Tibial nerve (tissue), 4 donors: ENCODE data around the gene CD151.

Experiments used
- CTCF ChIP-seq, 5 experiments: fragments of 200-600 bp in 3 of 5; fragments of 450-650 bp in 2 of 5; sonication (generic) in 3 of 5; IDR thresholded peaks; one replicate each; pipeline ENCODE4 v1.5.1; 2016 to 2019; ENCODE audit warnings: antibody characterized with exemption in 5 of 5, mild to moderate bottlenecking in 3 of 5, moderate library complexity in 2 of 5
- EP300 ChIP-seq, 2 donors: sonication (generic); formaldehyde crosslinking; IDR thresholded peaks; one replicate each; pipeline ENCODE4 v1.6.1; 2017; ENCODE audit warnings: antibody characterized with exemption in 2 of 2, mild to moderate bottlenecking in 1 of 2
- POLR2A ChIP-seq, 2 donors: fragments of 450-650 bp; IDR thresholded peaks; one replicate each; pipeline ENCODE4 v1.6.1; 2017; ENCODE audit warnings: antibody characterized with exemption in 2 of 2, mild to moderate bottlenecking in 2 of 2, moderate library complexity in 2 of 2

DNA sequence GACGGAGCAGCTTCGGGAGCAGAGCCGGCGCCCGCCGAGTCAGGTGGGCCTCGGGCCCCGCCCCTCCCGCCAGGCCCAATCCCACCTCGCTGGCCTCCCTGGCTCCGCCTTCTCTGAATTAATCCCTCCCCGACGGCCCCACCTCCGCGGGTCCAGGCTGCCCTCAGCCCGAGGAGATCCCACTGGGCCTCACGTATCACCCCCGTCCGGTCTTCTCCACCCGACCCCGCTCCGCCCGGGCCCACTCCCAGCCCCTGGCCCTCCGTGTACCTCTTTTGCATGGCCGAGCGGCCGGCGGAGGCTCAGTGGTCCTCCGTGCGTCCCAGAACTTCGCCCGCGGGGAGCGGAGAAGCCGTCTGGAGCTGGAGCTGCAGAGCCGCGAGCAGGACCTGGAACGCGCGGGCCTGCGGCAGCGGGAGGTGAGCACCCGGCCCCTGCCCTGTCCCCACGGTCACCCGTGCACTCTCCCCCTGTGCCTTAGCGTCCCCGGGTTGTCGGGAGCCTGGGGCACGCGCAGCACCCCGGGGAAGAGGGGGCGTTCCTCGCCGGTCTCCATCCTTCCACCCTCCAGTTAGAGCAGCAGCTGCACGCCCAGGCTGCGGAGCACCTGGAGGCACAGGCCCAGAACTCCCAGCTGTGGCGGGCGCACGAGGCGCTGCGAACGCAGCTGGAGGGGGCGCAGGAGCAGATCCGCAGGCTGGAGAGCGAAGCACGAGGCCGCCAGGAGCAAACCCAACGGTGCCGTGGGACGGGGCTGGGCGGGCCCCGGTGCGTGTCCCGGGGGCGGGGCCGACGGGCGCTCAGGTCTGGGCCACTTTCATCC lies 2.2 kb upstream of the CD151 start:
- TF ChIP-seq CTCF (IDR thresholded peaks at IDR 0.05) (no peak), EP300 (IDR thresholded peaks at IDR 0.05) (no peak), POLR2A (IDR thresholded peaks at IDR 0.05) (no peak)
